GM23248 (cell line): ENCODE results near the gene FAM83F.

Experiments used
- EZH2 ChIP-seq: fragments of 200-600 bp; sonication (generic); IDR thresholded peaks from 2 replicates; pipeline ENCODE4 v1.6.1; 2018; ENCODE audit warnings: antibody characterized with exemption, mild to moderate bottlenecking; ENCODE audit not compliant: insufficient read depth, poor library complexity, severe bottlenecking
- EZH2phosphoT487 ChIP-seq: fragments of 200-600 bp; sonication (generic); IDR thresholded peaks from 2 replicates; pipeline ENCODE4 v1.6.1; 2018; ENCODE audit warnings: antibody characterized with exemption, moderate library complexity, mild to moderate bottlenecking, low read depth; ENCODE audit not compliant: insufficient read depth

DNA sequence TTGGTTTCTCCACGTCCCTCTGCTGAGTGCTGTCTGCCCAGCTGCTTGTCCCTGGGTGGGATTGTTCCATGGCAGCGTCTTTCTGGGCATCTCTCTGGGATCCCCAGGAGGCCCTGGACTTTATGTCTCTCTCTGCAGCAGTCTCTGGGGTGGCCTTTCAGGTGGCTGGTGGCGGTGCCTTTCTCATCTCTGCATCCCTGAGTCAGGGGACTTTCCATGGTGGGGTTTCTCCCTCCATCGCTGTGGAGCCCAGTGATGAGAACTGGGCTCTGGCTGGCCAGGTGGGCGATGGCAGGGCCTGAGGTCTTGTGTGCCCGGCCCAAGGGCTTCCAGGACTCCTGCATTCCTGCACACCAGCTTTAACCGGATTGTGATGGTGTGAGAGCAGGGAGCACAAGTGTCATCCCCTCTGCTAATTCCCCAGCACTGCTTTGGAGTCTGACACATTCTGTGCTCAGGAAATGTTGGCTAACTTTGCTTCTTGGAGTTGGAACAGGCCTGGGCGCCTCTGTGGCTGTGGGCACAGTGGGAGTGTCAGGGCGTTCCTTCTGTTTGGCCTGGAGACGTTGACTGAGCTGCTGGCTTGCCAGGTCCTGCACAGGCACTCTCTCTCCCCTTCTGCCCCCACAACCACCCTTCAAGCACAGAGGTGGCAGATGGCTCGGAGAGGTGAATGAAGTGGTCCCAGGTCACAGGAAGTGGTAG lies 27.9 kb downstream of the FAM83F start:
- TF ChIP-seq EZH2 = no peak
- TF ChIP-seq EZH2phosphoT487 = no peak
